ENCODE data around the gene IL17C.

GRCh38 chr16:88618956-88619667 is 19.3 kb upstream of the IL17C start:
- TF ChIP-seq CTCF (IDR thresholded peaks at IDR 0.05; ENCODE audit: low read depth, low read length) = no peak
- TF ChIP-seq EZH2phosphoT487 (IDR thresholded peaks at IDR 0.05; ENCODE audit: low read depth) = no peak
